ENCODE results near the gene TMEM238L. TPM values are rescaled to one million over a fixed set of nuclear protein-coding genes. Genes with fewer than 3 reads are reported as not detected.

The TMEM238L gene
- total and polyA plus RNA-seq, 5 experiments from 2014 or later = 0.65 TPM; not detected in 4

DNA sequence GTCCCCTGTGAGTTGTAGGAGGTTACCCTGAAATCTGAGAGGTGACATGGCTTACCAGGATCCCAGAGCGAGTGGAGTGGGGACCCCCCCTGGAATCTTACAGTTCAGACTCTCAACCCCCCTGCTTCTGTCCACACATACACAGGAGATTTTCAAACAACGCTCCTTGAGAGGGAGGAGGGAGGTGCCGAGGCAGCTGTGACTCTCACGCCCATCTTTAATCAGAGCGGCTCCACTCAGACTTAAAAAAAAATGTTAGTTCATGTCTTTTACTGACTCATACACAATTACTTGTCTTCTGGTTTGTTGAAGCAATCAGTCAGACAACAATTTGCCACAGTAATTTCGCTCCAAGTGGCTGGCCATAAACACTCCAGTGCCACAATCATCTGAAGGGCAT is 58.7 kb downstream of the TMEM238L start:
- Mint-ChIP-seq H3K9me3 (no peaks in the 10 kb centered on the region), H3K4me3 (peak overlapping the region in 1 of 10 donors; percentile 67), H3K27me3 (peaks cover 0 to 1% (median 0%) of the 10 kb centered on the region in 5 donors), H3K36me3 (no peaks in the 10 kb centered on the region), H3K27ac (peak overlapping the region in 4 of 10 donors; percentile 31 to 89 (median 62)), H3K4me1 (peaks cover 11 to 25% (median 23%) of the 10 kb centered on the region in 4 donors)
- peak in 1 of 2 donors; percentile 6 for ATAC-seq
- POLR2A ChIA-PET = interaction anchor here (1.2 kb wide), 1 partner anchor 15 kb away, joined by 4 read pairs; the partner anchor contains the start of gene TMEM220
- no peak for DNase-seq

Other genes starting within 250 kb of the TMEM238L start
- 10 to 100 TPM; 15.4 to 16.0 TPM for gene MYH3, start 146.8 kb downstream of the TMEM238L start, total RNA-seq
- gene MYH3, start 146.8 kb downstream of the TMEM238L start, polyA plus RNA-seq = 1 to 10 TPM in 1 of 3 donors, under 1 TPM in 2; 0.39 to 1.1 (median 0.60) TPM
- gene SCO1, start 106.6 kb downstream of the TMEM238L start, total RNA-seq = 10 to 100 TPM; 31.7 to 38.7 TPM
- 10 to 100 TPM; 15.7 to 17.5 (median 15.9) TPM for gene SCO1, start 106.6 kb downstream of the TMEM238L start, polyA plus RNA-seq
- 10 to 100 TPM; 76.7 to 80.2 TPM for gene ADPRM, start 106.5 kb downstream of the TMEM238L start, total RNA-seq
- gene ADPRM, start 106.5 kb downstream of the TMEM238L start, polyA plus RNA-seq = 10 to 100 TPM; 69.4 to 91.5 (median 74.2) TPM
- 10 to 100 TPM in 1 of 2 experiments, 1 to 10 TPM in 1; 8.9 to 13.8 TPM for gene TMEM220, start 74.1 kb downstream of the TMEM238L start, total RNA-seq
- 10 to 100 TPM in 2 of 3 donors, 1 to 10 TPM in 1; 8.8 to 19.0 (median 11.5) TPM for gene TMEM220, start 74.1 kb downstream of the TMEM238L start, polyA plus RNA-seq
- gene PIRT, start 34.0 kb upstream of the TMEM238L start, total RNA-seq = not detected
- not detected for gene PIRT, start 34.0 kb upstream of the TMEM238L start, polyA plus RNA-seq

Measured in naive thymus-derived CD8-positive, alpha-beta T cell (primary cell).